Cortex of kidney (tissue), 1 donor: ENCODE measurements around the gene COL4A5.
"Not testable (repeated sequence)": the region's sequence is repeated elsewhere in the genome, so short reads cannot be mapped to it uniquely, and the experiment has no call there.

Source experiments
- DNase-seq: peaks from one replicate; lab custom pipeline; 2025; lab: John Stamatoyannopoulos, UW

Gene COL4A5

DNA sequence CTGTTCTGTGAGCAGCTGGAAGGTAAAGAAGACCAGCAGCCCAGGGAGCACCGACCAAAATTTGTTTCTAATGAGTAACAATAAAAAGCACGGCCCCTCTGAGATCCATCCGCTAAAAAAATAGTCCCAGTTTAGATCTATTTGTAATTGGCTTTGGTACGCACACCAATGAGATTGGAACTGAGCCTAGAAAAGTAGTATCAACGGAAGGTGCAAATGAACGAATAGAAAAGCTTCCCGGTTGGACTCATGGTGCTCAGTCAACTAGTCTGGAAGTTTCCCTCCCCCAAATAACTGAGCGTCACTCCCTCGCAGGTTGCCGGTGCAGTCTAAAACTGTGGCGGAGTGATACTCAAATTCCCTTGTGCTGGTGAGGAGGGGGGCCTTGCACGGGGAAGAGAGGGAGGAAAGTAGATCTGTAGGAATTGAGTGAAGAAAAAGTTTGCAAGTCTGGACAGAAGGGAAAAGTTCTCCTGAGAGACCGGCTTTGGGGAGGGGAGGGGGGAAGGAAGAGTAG is at the start of gene COL4A5:
Gene COL4A5, plus strand, starts transcription at position 413 of the 517 bp plus-strand sequence. CDS start 288 bp downstream, outside the sequence.
- no peak for DNase-seq

DNA sequence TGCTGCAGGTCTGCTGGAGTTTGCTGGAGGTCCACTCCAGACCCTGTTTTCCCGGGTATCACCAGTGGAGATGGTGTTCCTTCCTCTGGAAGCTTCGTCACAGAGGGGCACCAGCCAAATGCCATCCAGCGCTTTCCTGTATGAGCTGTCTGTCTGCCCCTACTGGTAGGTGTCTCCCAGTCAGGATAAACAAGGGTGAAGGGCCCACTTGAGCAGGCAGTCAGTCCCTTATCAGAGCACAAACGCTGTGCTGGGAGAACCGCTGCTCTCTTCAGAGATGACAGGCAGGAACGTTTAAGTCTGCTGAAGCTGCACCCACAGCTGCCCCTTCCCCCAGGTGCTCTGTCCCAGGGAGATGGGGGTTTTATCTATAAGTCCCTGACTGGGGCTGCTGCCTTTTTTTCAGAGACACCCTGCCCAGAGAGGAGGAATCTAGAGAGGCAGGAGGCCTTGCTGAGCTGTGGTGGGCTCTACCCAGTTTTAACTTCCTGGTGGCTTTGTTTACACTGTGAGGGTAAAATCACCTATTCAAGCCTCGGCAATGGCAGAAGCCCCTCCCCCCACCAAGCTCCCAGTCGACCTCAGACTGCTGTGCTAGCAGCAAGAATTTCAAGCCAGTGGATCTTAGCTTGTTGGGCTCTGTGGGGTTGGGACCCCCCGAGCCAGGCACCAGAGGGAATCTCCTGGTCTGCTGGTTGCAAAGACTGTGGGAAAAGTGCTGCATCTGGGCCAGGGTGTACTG is 48.5 kb upstream of the COL4A5 start:
- DNase-seq = not testable (repeated sequence)

DNA sequence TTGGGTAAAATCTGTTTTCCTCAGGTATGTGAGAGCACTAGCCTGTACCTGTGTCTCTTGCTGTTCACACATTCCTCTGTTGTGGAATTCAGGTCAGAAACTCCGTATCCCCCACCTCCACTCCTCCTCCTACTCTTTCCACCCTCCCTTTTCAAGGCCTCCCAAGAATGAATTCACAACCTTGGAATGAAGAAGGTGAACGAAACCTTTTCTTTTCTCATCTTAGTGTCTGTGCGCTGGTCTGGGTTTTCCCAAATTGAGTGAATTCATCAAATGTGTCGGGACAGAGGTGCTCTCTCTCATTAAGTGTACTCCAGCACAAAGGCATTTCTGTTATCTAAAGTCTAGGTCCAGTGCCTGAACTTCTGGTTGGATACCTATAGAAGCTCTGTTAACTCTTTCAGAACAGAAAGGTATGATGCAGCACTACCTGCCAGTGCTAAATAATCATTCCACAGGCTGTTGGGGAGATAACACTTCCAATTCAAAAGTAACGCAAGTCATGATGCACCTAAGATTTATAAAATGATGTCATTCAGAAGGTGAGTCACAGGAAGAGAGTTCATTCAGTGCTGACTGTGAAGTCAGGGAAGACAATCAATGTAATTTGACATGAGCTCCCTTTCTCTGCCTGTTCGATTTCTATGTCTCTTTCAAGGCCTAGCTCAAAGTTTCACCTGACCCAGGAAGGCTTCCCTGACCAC is 43.3 kb upstream of the COL4A5 start:
- DNase-seq = no peak

DNA sequence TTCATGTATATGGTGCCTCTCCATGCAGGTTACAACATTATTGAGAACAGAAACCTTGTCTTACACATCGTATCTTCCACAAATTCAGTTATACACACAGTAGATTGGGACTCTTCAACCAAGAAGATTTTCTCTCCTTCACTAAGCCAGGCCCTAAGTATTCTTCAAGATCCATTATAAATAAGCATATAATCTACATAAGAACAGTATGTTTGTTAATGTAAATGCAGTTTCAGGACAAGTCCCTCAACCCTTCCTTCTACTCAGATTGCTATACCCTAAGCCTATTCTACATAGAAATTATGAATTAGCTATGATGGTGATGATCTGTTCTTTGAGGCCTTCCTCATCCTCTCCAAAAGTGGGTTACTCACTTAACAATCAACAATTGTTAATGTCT is 42.7 kb upstream of the COL4A5 start:
- no peak for DNase-seq

DNA sequence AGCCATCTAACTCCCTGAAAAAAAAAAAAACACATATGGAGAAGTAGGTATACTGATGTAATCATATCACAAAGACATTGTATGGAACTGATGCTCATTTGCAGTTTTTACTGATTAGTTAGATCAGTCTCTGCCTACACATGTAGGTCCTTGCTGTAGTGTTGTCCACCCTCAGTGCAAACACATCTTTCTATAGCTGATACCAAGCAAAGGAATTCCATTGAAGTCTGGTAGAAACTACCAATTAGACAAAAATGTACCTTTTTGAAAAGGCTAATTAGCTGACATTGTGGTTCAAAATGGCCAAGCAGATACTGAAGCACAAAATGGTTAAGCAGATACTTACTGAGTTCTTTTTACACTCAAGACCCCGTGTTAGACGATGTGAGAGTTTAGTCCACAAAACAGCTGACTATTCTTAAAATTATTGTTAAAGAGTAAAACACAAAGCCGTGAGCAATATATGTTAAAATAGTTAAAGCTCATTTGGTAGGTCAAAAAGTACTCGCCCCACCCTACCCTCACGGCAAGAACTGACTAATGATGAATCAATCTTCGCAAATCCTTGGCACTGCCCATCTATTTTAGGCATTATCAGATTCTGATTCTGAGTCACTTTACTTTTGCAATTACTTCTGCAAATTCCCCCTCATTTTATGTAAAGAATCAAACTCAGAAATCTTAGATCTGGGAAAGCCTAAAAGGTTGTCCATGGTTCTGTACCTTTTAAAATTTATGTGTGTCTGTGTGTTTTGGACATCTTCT is 41.8 kb upstream of the COL4A5 start:
- DNase-seq = no peak

DNA sequence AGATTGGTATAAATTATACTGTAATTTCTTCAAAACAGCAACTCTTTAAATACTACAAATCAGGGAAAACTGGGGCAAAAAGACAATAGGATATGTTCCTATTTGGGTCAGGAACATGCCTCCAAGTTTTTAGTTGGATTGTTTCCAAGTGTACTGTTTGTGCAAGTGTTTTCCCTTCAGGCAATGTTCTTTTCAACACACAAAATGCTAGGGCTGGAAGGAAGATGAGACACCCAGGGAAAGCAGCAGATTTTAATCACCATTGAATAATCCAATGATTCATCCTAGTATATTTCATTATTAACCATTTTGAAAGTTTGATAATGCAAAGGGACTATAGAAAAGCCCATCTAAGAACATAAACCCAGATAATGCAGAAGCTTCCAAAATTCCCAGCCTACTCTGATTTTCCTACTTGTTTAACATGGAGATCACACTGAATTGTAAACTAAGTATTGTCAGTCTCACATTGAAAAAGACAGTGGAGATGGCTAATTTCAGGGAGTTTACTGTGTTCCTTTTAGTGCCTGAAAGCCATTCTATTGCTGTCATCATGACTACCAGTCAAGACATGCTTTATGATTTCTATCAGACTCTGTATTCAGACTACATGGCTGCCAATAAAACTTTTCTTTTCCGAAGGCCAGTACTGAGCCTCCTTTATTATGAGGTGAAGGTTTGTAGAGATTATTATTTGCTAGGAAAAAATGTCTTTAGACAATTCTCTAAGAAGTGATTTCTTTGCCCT is 40.0 kb upstream of the COL4A5 start:
- no peak for DNase-seq

DNA sequence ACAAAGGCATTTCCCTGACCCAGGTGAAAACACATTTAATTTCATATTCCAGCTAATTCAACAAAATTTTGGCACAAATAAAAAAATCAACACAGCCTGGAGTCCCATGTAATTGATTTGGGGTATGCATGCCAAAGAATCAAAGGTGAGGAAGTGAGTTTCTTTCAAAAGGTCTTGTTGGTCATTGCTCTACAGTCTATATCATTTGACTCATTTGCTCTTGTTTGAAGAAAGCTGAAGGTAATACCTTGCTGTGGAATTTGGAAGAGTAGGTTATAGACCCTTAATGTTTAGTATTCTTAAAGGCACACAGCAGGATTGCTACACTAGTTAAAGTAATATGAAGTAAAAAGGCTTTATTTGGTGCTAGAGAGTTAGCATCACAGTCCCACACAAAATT is 26.9 kb upstream of the COL4A5 start:
- DNase-seq = no peak

DNA sequence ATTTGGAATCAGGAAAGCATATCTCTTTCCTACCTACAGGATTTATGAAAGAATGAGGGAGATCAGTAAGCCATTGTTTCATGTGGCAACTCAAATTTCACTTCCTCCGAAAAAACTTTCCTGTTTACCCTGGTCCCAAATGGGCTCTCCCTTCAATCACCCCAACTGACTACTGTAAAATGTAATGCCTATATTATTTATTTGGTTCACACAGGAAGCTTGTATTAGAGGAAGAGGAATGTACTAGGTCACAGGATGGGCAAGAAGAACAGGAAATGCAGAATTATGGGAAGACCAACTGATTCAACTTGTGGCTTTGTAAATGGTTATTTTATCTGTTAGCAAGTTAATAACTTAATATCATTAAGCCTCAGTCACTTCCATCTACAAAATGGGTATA is 24.5 kb upstream of the COL4A5 start:
- no peak for DNase-seq

DNA sequence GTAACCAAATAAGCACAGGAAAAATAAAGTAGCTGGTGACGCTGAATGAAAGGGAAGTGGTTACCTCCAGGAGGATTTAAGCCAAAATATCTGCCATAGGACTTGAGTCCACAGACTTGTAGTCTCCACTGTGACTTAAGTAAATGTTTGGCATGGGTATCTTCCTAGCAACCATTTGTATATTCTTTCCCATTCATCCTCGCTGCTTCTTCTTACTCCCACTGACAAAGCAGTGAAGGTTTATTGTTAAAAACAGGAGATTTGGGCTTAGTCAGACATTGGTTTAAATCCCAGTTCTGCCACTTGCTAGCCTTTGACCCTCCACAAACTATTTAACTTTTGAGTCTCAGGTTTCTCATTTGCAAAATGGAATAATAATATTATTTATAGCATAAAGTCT is 23.7 kb upstream of the COL4A5 start:
- DNase-seq = no peak

DNA sequence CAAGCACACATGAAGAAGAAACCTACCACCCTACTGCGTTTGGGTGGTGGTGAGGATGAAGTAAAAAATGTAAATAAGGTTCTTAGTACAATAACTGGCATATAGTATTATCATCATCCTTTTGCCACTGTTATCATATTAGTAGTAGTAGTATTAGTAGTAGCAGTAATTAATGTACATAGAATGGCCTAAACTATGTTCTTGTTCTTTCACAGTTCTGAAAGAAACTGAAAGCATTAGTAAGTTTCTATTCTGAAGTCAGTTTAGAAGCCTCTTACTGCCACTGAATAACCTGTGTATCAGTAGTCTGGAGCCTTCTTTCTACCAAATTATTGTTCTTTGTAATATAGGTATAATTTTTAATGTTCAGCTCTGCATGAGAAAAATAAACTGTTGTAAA is 22.4 kb upstream of the COL4A5 start:
- DNase-seq = no peak

DNA sequence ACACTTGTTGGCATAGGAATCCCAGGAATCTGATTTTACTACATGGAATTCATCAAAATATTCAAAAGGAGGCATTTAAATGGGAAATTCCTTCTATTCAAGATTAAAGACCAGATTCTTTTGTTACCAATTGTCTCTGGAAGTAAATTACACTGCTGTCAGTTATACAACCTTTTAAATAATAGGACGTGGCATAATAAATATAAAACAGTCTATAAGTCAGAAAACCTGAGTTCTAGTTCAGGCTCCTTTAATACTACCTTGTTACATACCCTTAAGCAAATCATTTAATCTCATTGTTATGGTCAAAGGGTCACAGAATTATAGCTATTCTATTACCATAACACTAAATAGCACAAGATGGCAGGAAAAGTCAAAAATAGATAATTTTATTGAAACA is 20.2 kb upstream of the COL4A5 start:
- no peak for DNase-seq

DNA sequence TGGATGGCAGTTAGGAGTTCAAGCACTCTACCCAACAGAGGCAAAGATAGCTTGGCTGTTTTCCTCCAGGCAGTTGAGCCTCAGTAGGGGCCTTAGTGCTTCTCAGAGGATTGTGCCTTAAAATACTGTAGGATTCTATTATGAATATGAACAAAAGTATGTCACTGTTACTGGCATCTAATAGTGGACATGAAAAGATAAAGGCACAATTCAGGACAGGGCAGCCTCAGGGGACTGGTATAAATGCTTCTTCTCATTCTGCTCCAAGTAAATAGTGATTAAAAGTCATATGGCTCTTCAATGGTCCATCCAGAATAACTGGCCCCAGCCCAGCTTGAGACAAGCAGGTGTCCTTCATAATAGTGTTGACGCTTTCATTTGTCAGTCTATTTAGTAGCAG is 19.2 kb upstream of the COL4A5 start:
- DNase-seq = no peak

DNA sequence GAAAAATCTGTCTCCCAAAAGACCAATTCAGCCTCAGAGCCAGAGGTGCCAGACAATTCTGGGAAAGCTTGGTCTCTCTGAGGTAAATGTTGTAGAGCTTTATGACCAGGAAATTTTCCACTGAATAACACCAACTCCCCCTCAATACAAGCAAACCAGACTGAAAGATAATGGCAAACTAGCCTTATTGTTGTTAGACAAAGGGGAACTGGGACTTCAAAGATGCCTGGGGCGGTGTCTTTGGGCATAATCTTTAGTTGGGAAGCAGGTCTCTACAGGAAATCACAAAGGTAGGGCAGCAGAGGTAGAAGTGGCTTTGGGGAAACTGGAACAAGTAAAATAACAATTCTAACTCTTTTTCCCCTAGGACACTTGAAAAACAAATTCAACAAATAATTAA is 13.4 kb upstream of the COL4A5 start:
- DNase-seq = no peak

DNA sequence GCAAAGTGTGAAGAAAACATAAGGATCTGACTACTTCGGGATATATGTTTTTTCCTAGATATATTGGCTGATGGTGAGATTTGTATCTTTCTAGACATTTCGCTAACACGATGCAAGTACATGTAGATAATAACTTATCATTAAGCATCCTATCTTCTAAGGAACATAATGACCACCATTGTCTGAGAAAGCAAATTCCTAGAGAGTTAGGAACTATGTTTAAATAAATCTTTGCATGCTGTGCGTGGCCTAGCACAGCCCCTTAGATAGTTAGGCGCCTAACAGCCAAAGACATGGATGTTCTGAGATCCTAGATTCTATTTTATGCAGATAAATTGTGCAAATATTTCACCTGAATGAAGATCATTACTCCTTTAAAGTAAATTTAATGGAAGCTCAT is 4.4 kb upstream of the COL4A5 start:
- no peak for DNase-seq

DNA sequence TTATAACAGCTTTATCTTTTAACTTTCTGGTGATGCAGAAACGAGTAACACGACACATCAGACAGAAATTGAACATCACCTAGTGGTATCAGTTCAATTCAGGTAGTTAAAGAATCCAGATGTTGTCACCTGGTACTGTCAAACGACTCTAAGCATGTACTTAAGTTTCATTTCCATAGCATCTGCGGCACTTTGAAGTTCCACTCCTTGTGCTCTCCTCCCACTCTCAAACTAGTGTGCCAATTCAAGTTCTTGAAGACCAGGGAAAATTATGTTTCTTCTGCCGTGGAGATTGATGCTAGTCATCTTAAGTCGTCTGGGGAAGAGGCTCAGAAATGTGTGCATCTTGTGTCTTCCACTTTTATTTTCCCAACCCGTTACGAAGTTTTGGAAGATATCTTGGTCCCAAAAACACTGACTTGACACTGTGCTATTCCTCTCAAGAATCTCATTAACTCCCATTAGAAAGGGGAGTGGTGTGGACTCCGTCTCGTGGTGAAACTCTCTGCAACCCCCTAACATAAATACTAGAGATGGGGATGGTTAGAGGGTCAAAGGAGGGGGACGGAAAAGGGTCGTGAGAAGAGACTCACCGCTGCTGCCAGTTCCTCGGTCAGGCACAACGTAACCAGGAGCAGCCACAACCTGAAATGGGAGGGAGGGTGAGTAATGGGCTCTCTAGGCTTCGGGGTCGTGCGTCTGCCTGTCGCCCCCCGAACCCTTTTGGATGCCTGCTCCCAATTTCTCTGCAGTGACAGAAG is 2.1 kb upstream of the COL4A5 start:
- no peak for DNase-seq

DNA sequence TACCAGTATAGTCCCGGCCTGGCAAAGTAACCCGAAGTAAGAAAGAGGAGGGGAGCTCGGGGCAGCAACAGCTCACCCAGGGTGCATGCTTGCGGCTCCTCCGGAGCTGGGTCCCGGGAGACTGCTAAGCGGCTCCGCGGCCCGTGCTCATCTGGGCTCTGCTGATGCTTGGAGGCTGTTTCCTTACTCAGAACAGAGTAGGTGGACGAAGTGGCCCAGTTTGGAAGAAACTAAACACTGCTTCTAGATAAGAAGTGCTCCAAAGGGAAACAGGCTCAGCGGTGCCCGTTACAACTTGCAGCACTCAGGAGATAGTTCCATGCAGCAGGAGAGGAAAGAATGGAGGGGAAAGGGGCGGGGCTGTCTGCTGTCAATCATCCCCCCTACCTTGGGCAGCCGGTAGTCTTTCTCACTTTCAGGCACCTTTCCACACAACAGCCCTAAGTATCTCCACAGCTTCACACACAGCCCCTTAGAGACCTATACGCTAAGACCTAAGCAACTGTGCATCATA is 1.5 kb upstream of the COL4A5 start, which contains the start of gene COL4A6:
Gene COL4A6, minus strand, starts transcription at position 313 of the 514 bp plus-strand sequence. Its CDS starts 226 bp downstream, at position 87.
- DNase-seq = no peak

DNA sequence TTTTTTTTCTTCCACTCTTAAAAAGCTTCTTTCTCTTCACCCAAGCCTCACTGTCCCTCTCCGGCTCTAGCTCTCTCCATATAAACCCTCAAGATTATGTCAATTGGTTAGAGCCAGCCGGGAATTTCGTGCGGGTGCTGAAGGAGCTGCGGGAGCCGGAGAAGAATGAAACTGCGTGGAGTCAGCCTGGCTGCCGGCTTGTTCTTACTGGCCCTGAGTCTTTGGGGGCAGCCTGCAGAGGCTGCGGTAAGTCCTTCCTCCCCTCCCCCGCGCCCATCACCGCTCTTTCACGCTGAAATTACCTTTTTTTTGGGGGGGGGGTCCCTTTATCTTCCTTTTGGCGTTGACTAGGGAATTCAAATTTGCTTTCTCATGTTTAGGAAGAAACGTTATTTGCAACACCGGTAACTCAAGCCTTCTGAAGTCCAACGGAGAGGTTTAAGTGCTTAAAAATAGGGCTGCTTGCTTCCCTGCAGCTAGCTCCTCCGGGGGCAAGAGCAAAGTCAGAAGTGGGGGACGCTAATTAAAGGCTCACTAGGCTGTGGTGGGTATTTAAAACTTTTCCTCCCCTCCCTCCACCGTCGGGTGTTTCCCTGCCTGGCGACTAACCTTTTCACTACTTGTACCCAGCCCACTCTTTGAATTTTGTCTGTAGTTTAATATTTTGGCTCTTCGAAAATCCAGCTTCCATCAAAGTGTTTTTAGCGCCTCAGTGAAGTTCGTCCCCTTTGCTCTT is 491 bp downstream of the COL4A5 start:
- DNase-seq = no peak

DNA sequence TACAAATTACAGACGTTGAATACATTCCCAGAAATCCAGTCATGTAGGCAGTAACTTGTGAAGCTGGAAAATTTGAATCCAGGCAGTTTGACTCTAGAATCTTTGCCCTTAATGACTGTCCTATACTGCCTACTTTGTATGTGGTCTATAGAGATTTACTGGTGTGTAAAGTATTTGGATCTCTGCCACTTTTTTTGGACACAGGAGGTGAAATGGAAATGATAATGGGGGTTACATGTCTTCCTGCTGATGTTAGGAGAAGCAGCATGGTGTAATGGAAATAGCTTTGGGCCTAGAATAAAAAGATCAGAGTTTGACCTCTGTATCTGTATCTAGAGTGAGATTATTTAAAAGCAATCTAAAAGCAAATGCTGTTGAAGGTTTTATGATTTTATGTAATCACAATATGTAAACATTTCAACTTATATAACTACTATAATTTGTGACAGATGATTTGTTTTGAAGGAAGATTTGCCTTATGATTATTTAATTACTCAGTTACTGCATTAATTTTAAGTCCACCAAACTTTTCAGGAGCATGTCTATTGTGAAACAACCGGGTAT is 3.3 kb downstream of the COL4A5 start:
- no peak for DNase-seq

DNA sequence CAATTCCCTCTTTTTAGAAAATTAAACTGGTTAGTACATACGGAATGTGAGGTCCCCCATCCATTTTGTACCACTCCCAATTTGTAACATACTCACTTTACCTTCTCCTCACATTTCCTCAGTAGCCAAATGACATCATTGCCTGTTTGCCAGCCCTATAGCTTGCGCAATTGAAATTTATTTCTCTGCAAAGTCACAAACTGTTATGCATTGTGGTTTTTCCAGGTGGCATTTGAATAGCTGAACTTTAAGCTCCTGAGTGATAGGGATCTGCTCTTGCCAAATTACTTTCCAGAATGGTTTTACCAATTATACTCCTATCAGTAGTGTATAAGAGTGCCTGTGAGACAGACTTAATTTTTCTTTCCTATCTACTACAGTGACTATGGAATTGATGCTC is 7.7 kb downstream of the COL4A5 start:
- no peak for DNase-seq

DNA sequence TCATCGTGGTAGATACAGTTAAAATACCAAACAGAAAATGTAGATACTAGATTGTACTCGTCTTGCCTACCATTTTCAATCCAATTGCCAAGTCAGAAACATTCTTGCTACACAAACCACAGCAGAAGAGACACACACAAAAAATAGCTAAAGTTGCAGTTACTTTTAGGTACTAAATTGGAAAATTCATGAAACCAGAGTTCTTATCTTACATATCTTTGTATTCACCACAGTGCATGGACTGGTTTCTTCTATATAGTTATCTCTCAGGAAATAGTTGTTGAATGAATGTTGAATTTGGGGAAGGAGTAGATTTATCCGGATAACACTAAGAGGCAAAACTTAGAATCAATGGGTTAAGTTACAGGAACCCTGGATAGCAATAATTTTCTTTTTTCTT is 14.2 kb downstream of the COL4A5 start:
- DNase-seq = no peak
